ENCODE measurements around the gene LIME1. TPM values are rescaled to one million over a fixed set of nuclear protein-coding genes. Genes with fewer than 3 reads are reported as not detected.
A peak's percentile ranks its signal among the peaks of the same experiment; 100 is the strongest.

Gene LIME1
- total RNA-seq, 1 experiment from 2014 or later: 25.8 TPM

GRCh38 chr20:63691711-63692435 lies 44.6 kb upstream of the LIME1 start:
- DNase-seq: no peak
- H3K4me1 Mint-ChIP-seq (ENCODE audit: low read depth, unreplicated experiment): peaks cover 18% of the 10 kb centered on the region
- no TSS peak for BruUV-seq (replicated peaks)
- H3K27me3 Mint-ChIP-seq (ENCODE audit: unreplicated experiment): no peaks in the 10 kb centered on the region
- intact Hi-C loops (cut with micrococcal nuclease; ENCODE audit: unreplicated experiment): no loop called here
- peak overlapping the region; percentile 20 for H3K4me3 Mint-ChIP-seq (ENCODE audit: low read depth, unreplicated experiment)
- no peak for TF ChIP-seq CTCF (IDR thresholded peaks at IDR 0.05; ENCODE audit: unreplicated experiment)
- H3K36me3 Mint-ChIP-seq (ENCODE audit: insufficient read depth, unreplicated experiment): peaks cover 96% of the 10 kb centered on the region
- H3K9me3 Mint-ChIP-seq (ENCODE audit: low read depth, unreplicated experiment): no peaks in the 10 kb centered on the region
- CTCF ChIA-PET: interaction anchor here (1.0 to 2.1 kb wide), 3 partner anchors 9 to 154 kb away, joined by 3 to 11 read pairs (median 8); partner anchors contain the start of genes ARFRP1, PTK6 and ZGPAT
- peak overlapping the region; percentile 83 for H3K27ac Mint-ChIP-seq (ENCODE audit: unreplicated experiment)

GRCh38 chr20:63692436-63693082 lies 43.9 kb upstream of the LIME1 start:
- DNase-seq: peak; percentile 64

GRCh38 chr20:63693083-63693732 lies 43.3 kb upstream of the LIME1 start:
- no peak for DNase-seq
- Mint-ChIP-seq H3K27ac (ENCODE audit: unreplicated experiment) (peak overlapping the region; percentile 91), H3K9me3 (ENCODE audit: low read depth, unreplicated experiment) (no peaks in the 10 kb centered on the region), H3K4me3 (ENCODE audit: low read depth, unreplicated experiment) (peak overlapping the region; percentile 41), H3K4me1 (ENCODE audit: low read depth, unreplicated experiment) (peaks cover 22% of the 10 kb centered on the region), H3K27me3 (ENCODE audit: unreplicated experiment) (no peaks in the 10 kb centered on the region), H3K36me3 (ENCODE audit: insufficient read depth, unreplicated experiment) (peaks cover 96% of the 10 kb centered on the region)
- CTCF ChIA-PET: interaction anchor here (1.0 to 2.1 kb wide), 2 partner anchors 15 to 155 kb away, joined by 3 to 11 read pairs; partner anchors contain the start of genes ARFRP1, PTK6 and ZGPAT
- BruUV-seq (replicated peaks): no TSS peak
- intact Hi-C loops (cut with micrococcal nuclease; ENCODE audit: unreplicated experiment): no loop called here
- TF ChIP-seq CTCF (IDR thresholded peaks at IDR 0.05; ENCODE audit: unreplicated experiment): no peak

More at GRCh38 chr20:63692436-63693082, 43.9 kb upstream of the LIME1 start:
- peak overlapping the region; percentile 83 for H3K27ac Mint-ChIP-seq (ENCODE audit: unreplicated experiment)
- CTCF ChIA-PET: interaction anchor here (1.0 to 2.1 kb wide), 3 partner anchors 10 to 154 kb away, joined by 3 to 11 read pairs (median 8); partner anchors contain the start of genes ARFRP1, PTK6 and ZGPAT
- H3K4me3 Mint-ChIP-seq (ENCODE audit: low read depth, unreplicated experiment): no peak overlapping the region
- intact Hi-C loops (cut with micrococcal nuclease; ENCODE audit: unreplicated experiment): no loop called here
- no peak for TF ChIP-seq CTCF (IDR thresholded peaks at IDR 0.05; ENCODE audit: unreplicated experiment)
- H3K27me3 Mint-ChIP-seq (ENCODE audit: unreplicated experiment): no peaks in the 10 kb centered on the region
- peaks cover 96% of the 10 kb centered on the region for H3K36me3 Mint-ChIP-seq (ENCODE audit: insufficient read depth, unreplicated experiment)
- no peaks in the 10 kb centered on the region for H3K9me3 Mint-ChIP-seq (ENCODE audit: low read depth, unreplicated experiment)
- no TSS peak for BruUV-seq (replicated peaks)
- peaks cover 17% of the 10 kb centered on the region for H3K4me1 Mint-ChIP-seq (ENCODE audit: low read depth, unreplicated experiment)

GRCh38 chr20:63693733-63694583 lies 42.5 kb upstream of the LIME1 start:
- TF ChIP-seq CTCF (IDR thresholded peaks at IDR 0.05; ENCODE audit: unreplicated experiment): no peak
- no peak for DNase-seq
- Mint-ChIP-seq H3K36me3 (ENCODE audit: insufficient read depth, unreplicated experiment) (peaks cover 96% of the 10 kb centered on the region), H3K9me3 (ENCODE audit: low read depth, unreplicated experiment) (no peaks in the 10 kb centered on the region), H3K4me1 (ENCODE audit: low read depth, unreplicated experiment) (peaks cover 30% of the 10 kb centered on the region), H3K27ac (ENCODE audit: unreplicated experiment) (peak overlapping the region; percentile 91), H3K27me3 (ENCODE audit: unreplicated experiment) (no peaks in the 10 kb centered on the region), H3K4me3 (ENCODE audit: low read depth, unreplicated experiment) (peak overlapping the region; percentile 41)
- CTCF ChIA-PET: no interaction called here
- intact Hi-C loops (cut with micrococcal nuclease; ENCODE audit: unreplicated experiment): no loop called here
- no TSS peak for BruUV-seq (replicated peaks)

Data from Calu3 (cell line).